Keratinocyte (primary cell): ENCODE data around the gene XPA. TPM values are rescaled to one million over a fixed set of nuclear protein-coding genes. Genes with fewer than 3 reads are reported as not detected.
"Not testable (repeated sequence)": the region's sequence is repeated elsewhere in the genome, so short reads cannot be mapped to it uniquely, and the experiment has no call there.

ENCODE experiments used
- DNase-seq: peaks from one replicate; pipeline ENCODE4 v3.0.0-alpha.2; 2011; ENCODE audit warnings: low read depth, missing footprints, low spot score
- FAIRE-seq: peaks from 2 replicates; lab custom pipeline; 2011; peaks lifted over from hg19 to GRCh38; lab: Jason Lieb, UNC
- H2AFZ ChIP-seq: 2 replicates; pipeline ENCODE4 v1.6.0; 2012; ENCODE audit warnings: low read length, control low read depth, inconsistent platforms; ENCODE audit not compliant: control insufficient read depth
- H3K27ac ChIP-seq: 2 replicates; pipeline ENCODE4 v1.5.1; 2011; ENCODE audit warnings: low read length; ENCODE audit not compliant: control insufficient read depth, insufficient read depth
- H3K27me3 ChIP-seq: 3 replicates; pipeline ENCODE4 v1.6.0; 2011; ENCODE audit warnings: low read length; ENCODE audit not compliant: control insufficient read depth, insufficient read depth; ENCODE audit errors: extremely low read depth
- H3K36me3 ChIP-seq, 2 experiments: 2 replicates in 1 of 2; 3 replicates in 1 of 2; pipeline ENCODE4 v1.5.1; 2011; ENCODE audit warnings: low read length in 2 of 2, mild to moderate bottlenecking in 1 of 2; ENCODE audit not compliant: control insufficient read depth in 2 of 2, insufficient read depth in 2 of 2; ENCODE audit errors: extremely low read depth in 1 of 2
- H3K4me1 ChIP-seq: 3 replicates; pipeline ENCODE4 v1.5.1; 2011; ENCODE audit warnings: low read length; ENCODE audit not compliant: control insufficient read depth, insufficient read depth; ENCODE audit errors: extremely low read depth
- H3K4me2 ChIP-seq: 3 replicates; pipeline ENCODE4 v1.6.0; 2011; ENCODE audit warnings: low read depth, low read length; ENCODE audit not compliant: control insufficient read depth, insufficient read depth; ENCODE audit errors: extremely low read depth
- H3K4me3 ChIP-seq, 3 experiments: fragments of 200-600 bp in 1 of 3; sonication (generic) in 1 of 3; 2 replicates in 2 of 3; 3 replicates in 1 of 3; pipeline ENCODE4 v1.5.1; 2011 to 2016; ENCODE audit warnings: low read length in 3 of 3, mild to moderate bottlenecking in 3 of 3, control low read depth in 2 of 3, inconsistent platforms in 1 of 3, low read depth in 1 of 3, mixed read lengths in 1 of 3, mixed run types in 1 of 3, moderate library complexity in 1 of 3; ENCODE audit not compliant: control insufficient read depth in 2 of 3, insufficient read depth in 2 of 3; ENCODE audit errors: extremely low read depth in 1 of 3
- H3K79me2 ChIP-seq: 2 replicates; pipeline ENCODE4 v1.6.0; 2012; ENCODE audit warnings: low read length; ENCODE audit not compliant: control insufficient read depth, insufficient read depth
- H3K9ac ChIP-seq: 3 replicates; pipeline ENCODE4 v1.6.0; 2011; ENCODE audit warnings: low read length; ENCODE audit not compliant: control insufficient read depth, insufficient read depth; ENCODE audit errors: extremely low read depth
- H3K9me1 ChIP-seq: 3 replicates; pipeline ENCODE4 v1.6.0; 2011; ENCODE audit warnings: low read length; ENCODE audit not compliant: control insufficient read depth, insufficient read depth; ENCODE audit errors: extremely low read depth
- H3K9me3 ChIP-seq: 2 replicates; pipeline ENCODE4 v1.5.1; 2012; ENCODE audit warnings: low read depth, low read length; ENCODE audit not compliant: control insufficient read depth
- H4K20me1 ChIP-seq: 3 replicates; pipeline ENCODE4 v1.6.0; 2011; ENCODE audit warnings: low read length; ENCODE audit not compliant: control insufficient read depth, insufficient read depth; ENCODE audit errors: extremely low read depth
- EZH2 ChIP-seq: IDR thresholded peaks from one replicate; pipeline ENCODE4 v1.6.1; 2012; ENCODE audit warnings: inconsistent platforms, mild to moderate bottlenecking, low read length, moderate library complexity
- dilution Hi-C: fragments of 300-500 bp; cut with MboI; formaldehyde crosslinking; loops from one replicate; pipeline ENCODE4 v1.7.0; 2020; ENCODE audit warnings: low sequenced_read_pairs; ENCODE audit not compliant: extremely low pct_ligation_motif_present
- polyA minus RNA-seq, 3 experiments: library from RNA; depleted of rRNA, polyadenylated mRNA; stranded (reverse); fragments of >200 nt; gene quantifications; 1 replicate in 1 of 3; 2 replicates in 1 of 3; 3 replicates in 1 of 3; pipeline ENCODE4 v1.2.3, GENCODE V29; 2011
- polyA plus RNA-seq, 5 experiments: library from polyadenylated mRNA; depleted of rRNA in 3 of 5; stranded (reverse) in 3 of 5; stranded (forward) in 1 of 5; unstranded in 1 of 5; fragments of >200 nt; gene quantifications; 1 replicate in 1 of 5; 2 replicates in 3 of 5; 3 replicates in 1 of 5; pipeline versions ENCODE4 v1.2.1 to v1.2.3, GENCODE V29; 2011 to 2012; ENCODE audit warnings: missing spikeins in 2 of 5, low read depth in 1 of 5, low replicate concordance in 1 of 5
- TF ChIP-seq, protein P1 (sequence below), 3 experiments: IDR thresholded peaks in 1 of 3; conservative IDR thresholded peaks in 1 of 3; optimal IDR thresholded peaks in 1 of 3; 2 replicates in 2 of 3; 3 replicates in 1 of 3; pipeline versions ENCODE3 to v1.5.1; 2011; ENCODE audit warnings: low read length in 3 of 3, mild to moderate bottlenecking in 3 of 3, moderate library complexity in 2 of 3, control low read depth in 1 of 3, inconsistent platforms in 1 of 3; ENCODE audit not compliant: insufficient read depth in 2 of 3; ENCODE audit errors: extremely low read depth in 1 of 3

Gene XPA
- 1.9 to 4.1 TPM (median 1.9 TPM) in 3 replicates for polyA plus RNA-seq
- polyA plus RNA-seq (2011; ENCODE audit: low read depth): 15.5 TPM
- polyA plus RNA-seq (2011; cell fraction: cytosol; rRNA removed): 2.1 and 2.3 TPM in 2 replicates
- polyA plus RNA-seq (2011; cell fraction: nucleus; rRNA removed): 1.5 and 2.7 TPM in 2 replicates
- polyA plus RNA-seq (2012; ENCODE audit: low replicate concordance): 6.3 and 8.1 TPM in 2 replicates
- 2.2 TPM in 1 of 3 replicates, not detected in the others for polyA minus RNA-seq
- polyA minus RNA-seq (2011; cell fraction: cytosol; rRNA and poly(A)+ RNA removed): not detected
- polyA minus RNA-seq (2011; cell fraction: nucleus; rRNA and poly(A)+ RNA removed): 1.3 and 2.5 TPM in 2 replicates

DNA sequence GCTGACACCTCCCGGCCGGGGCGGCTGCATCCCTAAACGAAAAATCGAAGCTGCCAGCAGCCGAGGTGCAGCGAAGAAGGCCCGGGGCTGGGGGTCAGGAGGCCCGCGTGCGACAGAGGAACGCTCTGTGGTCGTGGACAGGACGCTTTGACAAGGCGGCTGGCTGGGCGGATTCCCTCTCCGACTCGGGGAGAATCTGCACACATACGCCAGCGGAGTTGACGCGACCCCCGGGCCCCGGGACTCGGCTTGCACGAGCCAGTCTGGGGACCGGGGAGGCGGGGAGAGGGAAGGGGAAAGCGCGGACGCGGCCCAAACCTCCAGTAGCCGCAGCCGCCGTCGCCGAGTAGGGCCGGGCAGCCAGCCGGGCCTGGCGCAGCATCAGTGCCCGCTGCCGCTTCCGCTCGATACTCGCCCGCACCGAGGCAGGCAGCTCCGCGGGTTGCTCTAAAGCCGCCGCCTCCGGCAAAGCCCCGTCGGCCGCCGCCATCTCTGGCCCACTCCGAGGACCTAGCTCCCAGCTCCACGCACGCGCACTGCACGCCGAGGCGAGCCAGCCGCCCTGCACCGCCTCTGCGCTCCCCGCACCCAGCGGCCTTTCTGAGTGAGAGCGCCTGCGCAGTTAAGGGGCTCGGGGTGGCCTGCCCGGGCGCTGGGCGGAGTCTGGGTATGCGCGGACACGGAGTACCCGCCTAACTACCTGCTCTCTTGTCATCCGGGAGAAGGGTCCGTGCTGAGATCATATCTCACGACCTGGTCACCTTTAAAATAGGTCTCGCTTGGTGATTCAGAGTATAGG is at the start of gene XPA:
TSS of gene XPA (minus strand) at position 538 of the 799 bp plus-strand sequence. CDS start at position 490, 48 bp downstream.
- Histone ChIP-seq H2AFZ (peak within 1 kb of the TSS; percentile 91), H3K9me3 (no peaks in the 10 kb centered on the region), H3K4me1 (peaks cover 17% of the 10 kb centered on the region), H3K27me3 (no peaks in the 10 kb centered on the region), H4K20me1 (no peaks in the 10 kb centered on the region), H3K9me1 (no peaks in the 10 kb centered on the region), H3K9ac (peak within 1 kb of the TSS; percentile 83), H3K36me3 (no peaks in the 10 kb centered on the region), H3K79me2 (peaks cover 20% of the 10 kb centered on the region), H3K4me2 (peak within 1 kb of the TSS; percentile 90), H3K4me3 (peak within 1 kb of the TSS; percentile 70 to 86 (median 78)), H3K27ac (peak within 1 kb of the TSS; percentile 62)
- no peak for FAIRE-seq
- TF ChIP-seq EZH2: no peak
- TF ChIP-seq, protein P1, sequence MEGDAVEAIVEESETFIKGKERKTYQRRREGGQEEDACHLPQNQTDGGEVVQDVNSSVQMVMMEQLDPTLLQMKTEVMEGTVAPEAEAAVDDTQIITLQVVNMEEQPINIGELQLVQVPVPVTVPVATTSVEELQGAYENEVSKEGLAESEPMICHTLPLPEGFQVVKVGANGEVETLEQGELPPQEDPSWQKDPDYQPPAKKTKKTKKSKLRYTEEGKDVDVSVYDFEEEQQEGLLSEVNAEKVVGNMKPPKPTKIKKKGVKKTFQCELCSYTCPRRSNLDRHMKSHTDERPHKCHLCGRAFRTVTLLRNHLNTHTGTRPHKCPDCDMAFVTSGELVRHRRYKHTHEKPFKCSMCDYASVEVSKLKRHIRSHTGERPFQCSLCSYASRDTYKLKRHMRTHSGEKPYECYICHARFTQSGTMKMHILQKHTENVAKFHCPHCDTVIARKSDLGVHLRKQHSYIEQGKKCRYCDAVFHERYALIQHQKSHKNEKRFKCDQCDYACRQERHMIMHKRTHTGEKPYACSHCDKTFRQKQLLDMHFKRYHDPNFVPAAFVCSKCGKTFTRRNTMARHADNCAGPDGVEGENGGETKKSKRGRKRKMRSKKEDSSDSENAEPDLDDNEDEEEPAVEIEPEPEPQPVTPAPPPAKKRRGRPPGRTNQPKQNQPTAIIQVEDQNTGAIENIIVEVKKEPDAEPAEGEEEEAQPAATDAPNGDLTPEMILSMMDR (optimal IDR thresholded peaks at IDR 0.05 in 1 of 3, IDR thresholded peaks at IDR 0.05 in 1 of 3, conservative IDR thresholded peaks at IDR 0.05 in 1 of 3; ENCODE audit: extremely low read depth in 1 of 3, insufficient read depth in 2 of 3, low read length in 3 of 3): no peak
- no peak for DNase-seq
- dilution Hi-C loops: no loop called here

- DNase-seq: no peak
Observed at GRCh38 chr9:97744710-97745708, 47.9 kb upstream of the XPA start.

GRCh38 chr9:97744025-97744424 is 46.9 kb upstream of the XPA start:
- H3K27me3 ChIP-seq, H3K9ac ChIP-seq, H3K4me3 ChIP-seq, H3K9me1 ChIP-seq, H2AFZ ChIP-seq, H3K36me3 ChIP-seq, H3K27ac ChIP-seq, dilution Hi-C loops, H3K4me2 ChIP-seq, H3K4me1 ChIP-seq, DNase-seq, H4K20me1 ChIP-seq, H3K9me3 ChIP-seq, H3K79me2 ChIP-seq, FAIRE-seq: not testable (repeated sequence)

More at GRCh38 chr9:97744710-97745708, 47.9 kb upstream of the XPA start:
- Histone ChIP-seq H3K4me1 (peaks cover 9% of the 10 kb centered on the region), H4K20me1 (no peaks in the 10 kb centered on the region), H2AFZ (no peak overlapping the region), H3K9me3 (peaks cover 2% of the 10 kb centered on the region), H3K27ac (no peak overlapping the region), H3K9ac (no peak overlapping the region), H3K9me1 (no peaks in the 10 kb centered on the region), H3K36me3 (no peaks in the 10 kb centered on the region), H3K27me3 (no peaks in the 10 kb centered on the region), H3K79me2 (no peaks in the 10 kb centered on the region), H3K4me2 (no peak overlapping the region), H3K4me3 (no peak overlapping the region)
- TF ChIP-seq EZH2: no peak
- TF ChIP-seq, protein P1 (optimal IDR thresholded peaks at IDR 0.05 in 1 of 3, IDR thresholded peaks at IDR 0.05 in 1 of 3, conservative IDR thresholded peaks at IDR 0.05 in 1 of 3; ENCODE audit: extremely low read depth in 1 of 3, insufficient read depth in 2 of 3, low read length in 3 of 3): no peak
- no peak for FAIRE-seq
- dilution Hi-C loops: no loop called here
